Caco-2 (cell line): ENCODE data around the gene FUT2. TPM values are rescaled to one million over a fixed set of nuclear protein-coding genes. Genes with fewer than 3 reads are reported as not detected.

Experiments
- BruUV-seq: library from RNA; stranded (reverse); fragments of 400-500 nt; replicated peaks from 2 replicates; lab custom pipeline; 2021; lab: Mats Ljungman, UMichigan
- CTCF ChIA-PET: fragments of 300-600 bp; sonication (Branson Sonifier 250); formaldehyde crosslinking; loops from one replicate; lab custom pipeline; 2022; ENCODE audit warnings: antibody characterized with exemption; lab: Charles Lee
- POLR2A ChIA-PET: fragments of 300-600 bp; sonication (Branson Sonifier 250); formaldehyde crosslinking; loops from one replicate; lab custom pipeline; 2022; ENCODE audit warnings: antibody characterized with exemption; lab: Charles Lee
- DNase-seq, 2 experiments: peaks; one replicate each; pipeline versions ENCODE4 v3.0.0 to v3.0.0-alpha.2; 2020 to 2022
- H3K27me3 ChIP-seq: replicated peaks from 2 replicates; pipeline ENCODE4 v1.6.0; 2011; ENCODE audit warnings: low read length; ENCODE audit not compliant: control insufficient read depth, insufficient read depth
- H3K36me3 ChIP-seq: 2 replicates; pipeline ENCODE4 v1.5.1; 2011; ENCODE audit warnings: low read length; ENCODE audit not compliant: control insufficient read depth, insufficient read depth
- H3K4me1 ChIP-seq: fragments of 250-450 bp; sonication (Bioruptor Pico); 2 replicates; pipeline ENCODE4 v1.5.1; 2020; ENCODE audit warnings: mild to moderate bottlenecking
- H3K4me3 ChIP-seq: 2 replicates; pipeline ENCODE4 v1.5.1; 2011; ENCODE audit warnings: low read depth, mild to moderate bottlenecking, control low read depth, low read length
- H3K9me3 ChIP-seq: fragments of 250-450 bp; sonication (Bioruptor Pico); 2 replicates; pipeline ENCODE4 v1.5.1; 2020; ENCODE audit warnings: mild to moderate bottlenecking, moderate library complexity
- H3K27ac Mint-ChIP-seq: one replicate; pipeline ENCODE4 v1.8.0; 2022; ENCODE audit warnings: mixed read lengths; ENCODE audit not compliant: unreplicated experiment
- H3K27me3 Mint-ChIP-seq: one replicate; pipeline ENCODE4 v1.8.0; 2022; ENCODE audit warnings: mixed read lengths; ENCODE audit not compliant: insufficient read depth, unreplicated experiment
- H3K36me3 Mint-ChIP-seq: one replicate; pipeline ENCODE4 v1.8.0; 2022; ENCODE audit warnings: mild to moderate bottlenecking, mixed read lengths; ENCODE audit not compliant: insufficient read depth, unreplicated experiment
- H3K4me1 Mint-ChIP-seq: one replicate; pipeline ENCODE4 v1.8.0; 2022; ENCODE audit warnings: low read depth, mixed read lengths; ENCODE audit not compliant: unreplicated experiment
- H3K4me3 Mint-ChIP-seq: one replicate; pipeline ENCODE4 v1.8.0; 2022; ENCODE audit warnings: mild to moderate bottlenecking, moderate library complexity, mixed read lengths; ENCODE audit not compliant: unreplicated experiment
- H3K9me3 Mint-ChIP-seq: one replicate; pipeline ENCODE4 v1.8.0; 2022; ENCODE audit warnings: mixed read lengths; ENCODE audit not compliant: unreplicated experiment
- intact Hi-C: fragments of 100-400 bp; cut with micrococcal nuclease; formaldehyde crosslinking; loops from one replicate; pipeline ENCODE4 v1.10.0; 2022; ENCODE audit not compliant: unreplicated experiment
- total RNA-seq: library from RNA; stranded (reverse); gene quantifications from 2 replicates; pipeline ENCODE4 v1.2.3, GENCODE V29; 2022
- TF ChIP-seq, protein P1 (sequence below), 2 experiments: fragments of 200-600 bp in 1 of 2; IDR thresholded peaks; 1 replicate in 1 of 2; 2 replicates in 1 of 2; pipeline versions ENCODE4 v1.5.1 to v1.8.0; 2011 to 2022; ENCODE audit warnings: antibody characterized with exemption in 1 of 2, control low read depth in 1 of 2, inconsistent platforms in 1 of 2, low read depth in 1 of 2, low read length in 1 of 2, mild to moderate bottlenecking in 1 of 2, moderate library complexity in 1 of 2; ENCODE audit not compliant: insufficient read depth in 1 of 2, severe bottlenecking in 1 of 2, unreplicated experiment in 1 of 2

FUT2 gene
- total RNA-seq, 1 experiment from 2014 or later: 13.5 TPM

DNA sequence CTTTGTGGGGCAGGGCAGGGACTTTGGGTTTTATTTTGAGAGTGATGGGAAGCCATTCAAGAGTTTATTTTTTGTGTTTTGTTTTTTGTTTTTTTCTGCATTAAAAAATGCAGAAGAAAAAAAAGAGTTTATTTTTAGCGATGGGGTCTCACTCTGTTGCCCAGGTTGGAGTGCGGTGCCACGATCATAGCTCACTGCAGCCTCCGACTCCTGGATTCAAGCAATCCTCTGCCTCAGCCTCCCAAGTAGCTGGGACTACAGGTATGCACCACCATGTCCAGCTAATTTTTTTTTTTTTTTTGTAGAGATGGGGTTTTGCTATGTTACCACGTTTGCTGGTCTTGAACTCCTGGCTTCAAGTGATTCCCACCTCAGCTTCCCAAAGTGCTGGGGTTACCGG, 37.3 kb upstream of the FUT2 start:
- BruUV-seq: no TSS peak
- Mint-ChIP-seq H3K4me1 (no peaks in the 10 kb centered on the region), H3K27me3 (no peaks in the 10 kb centered on the region), H3K9me3 (no peaks in the 10 kb centered on the region), H3K36me3 (peaks cover 9% of the 10 kb centered on the region), H3K27ac (no peak overlapping the region), H3K4me3 (no peak overlapping the region)
- DNase-seq: no peak
- TF ChIP-seq, protein P1, sequence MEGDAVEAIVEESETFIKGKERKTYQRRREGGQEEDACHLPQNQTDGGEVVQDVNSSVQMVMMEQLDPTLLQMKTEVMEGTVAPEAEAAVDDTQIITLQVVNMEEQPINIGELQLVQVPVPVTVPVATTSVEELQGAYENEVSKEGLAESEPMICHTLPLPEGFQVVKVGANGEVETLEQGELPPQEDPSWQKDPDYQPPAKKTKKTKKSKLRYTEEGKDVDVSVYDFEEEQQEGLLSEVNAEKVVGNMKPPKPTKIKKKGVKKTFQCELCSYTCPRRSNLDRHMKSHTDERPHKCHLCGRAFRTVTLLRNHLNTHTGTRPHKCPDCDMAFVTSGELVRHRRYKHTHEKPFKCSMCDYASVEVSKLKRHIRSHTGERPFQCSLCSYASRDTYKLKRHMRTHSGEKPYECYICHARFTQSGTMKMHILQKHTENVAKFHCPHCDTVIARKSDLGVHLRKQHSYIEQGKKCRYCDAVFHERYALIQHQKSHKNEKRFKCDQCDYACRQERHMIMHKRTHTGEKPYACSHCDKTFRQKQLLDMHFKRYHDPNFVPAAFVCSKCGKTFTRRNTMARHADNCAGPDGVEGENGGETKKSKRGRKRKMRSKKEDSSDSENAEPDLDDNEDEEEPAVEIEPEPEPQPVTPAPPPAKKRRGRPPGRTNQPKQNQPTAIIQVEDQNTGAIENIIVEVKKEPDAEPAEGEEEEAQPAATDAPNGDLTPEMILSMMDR (IDR thresholded peaks at IDR 0.05; ENCODE audit: insufficient read depth in 1 of 2, low read depth in 1 of 2, low read length in 1 of 2, severe bottlenecking in 1 of 2, unreplicated experiment in 1 of 2): no peak
- intact Hi-C loops: no loop called here
- Histone ChIP-seq H3K36me3 (no peaks in the 10 kb centered on the region), H3K4me3 (no peak overlapping the region), H3K4me1 (peaks cover 10% of the 10 kb centered on the region; the same call in 1 of the 2 replicates), H3K9me3 (no peaks in the 10 kb centered on the region), H3K27me3 (no peaks in the 10 kb centered on the region)
- CTCF ChIA-PET: no interaction called here
- POLR2A ChIA-PET: no interaction called here

GRCh38 chr19:48659768-48660167, 36.0 kb upstream of the FUT2 start:
- Histone ChIP-seq H3K36me3 (no peaks in the 10 kb centered on the region), H3K9me3 (no peaks in the 10 kb centered on the region), H3K4me3 (no peak overlapping the region), H3K4me1 (peaks cover 10% of the 10 kb centered on the region; the same call in 1 of the 2 replicates), H3K27me3 (no peaks in the 10 kb centered on the region)
- no peaks in the 10 kb centered on the region for H3K9me3 Mint-ChIP-seq
- ChIA-PET POLR2A (no interaction called here), CTCF (no interaction called here)
- peak; percentile 65 to 67 for DNase-seq
- no TSS peak for BruUV-seq
- TF ChIP-seq, protein P1 (IDR thresholded peaks at IDR 0.05; ENCODE audit: insufficient read depth in 1 of 2, low read depth in 1 of 2, low read length in 1 of 2, severe bottlenecking in 1 of 2, unreplicated experiment in 1 of 2): no peak
- H3K27ac Mint-ChIP-seq: no peak overlapping the region
- H3K4me1 Mint-ChIP-seq: no peaks in the 10 kb centered on the region
- H3K27me3 Mint-ChIP-seq: no peaks in the 10 kb centered on the region
- intact Hi-C loops: no loop called here
- peaks cover 9% of the 10 kb centered on the region for H3K36me3 Mint-ChIP-seq
- no peak overlapping the region for H3K4me3 Mint-ChIP-seq

- Mint-ChIP-seq H3K4me3 (no peak overlapping the region), H3K27me3 (no peaks in the 10 kb centered on the region), H3K4me1 (peaks cover 5% of the 10 kb centered on the region), H3K9me3 (no peaks in the 10 kb centered on the region), H3K27ac (peak overlapping the region; percentile 40), H3K36me3 (peaks cover 9% of the 10 kb centered on the region)
- Histone ChIP-seq H3K4me1 (peaks cover 18% of the 10 kb centered on the region; the same call in 1 of the 2 replicates), H3K36me3 (no peaks in the 10 kb centered on the region), H3K4me3 (no peak overlapping the region), H3K9me3 (no peaks in the 10 kb centered on the region), H3K27me3 (no peaks in the 10 kb centered on the region)
- intact Hi-C loops: no loop called here
- DNase-seq: peak; percentile 75 to 83
- no TSS peak for BruUV-seq
- ChIA-PET POLR2A (interaction anchor here (0.5 kb wide), 1 partner anchor 30 kb away, joined by 4 read pairs; no protein-coding TSS in a partner anchor), CTCF (no interaction called here)
- TF ChIP-seq, protein P1 (IDR thresholded peaks at IDR 0.05; ENCODE audit: insufficient read depth in 1 of 2, low read depth in 1 of 2, low read length in 1 of 2, severe bottlenecking in 1 of 2, unreplicated experiment in 1 of 2): no peak
These were observed 34.7 kb upstream of the FUT2 start for GRCh38 chr19:48660852-48661710.
